B cell (primary cell): ENCODE data around the gene PRKAG2.

Experiments
- EZH2 ChIP-seq: IDR thresholded peaks from 2 replicates; pipeline ENCODE4 v1.6.1; 2012; ENCODE audit warnings: borderline replicate concordance, low read depth, mild to moderate bottlenecking, moderate library complexity, low read length; ENCODE audit not compliant: insufficient read depth, poor library complexity, severe bottlenecking
- TF ChIP-seq, protein P1 (sequence below): fragments of 200-600 bp; IDR thresholded peaks from one replicate; pipeline ENCODE4 v1.8.0; 2022; ENCODE audit warnings: antibody characterized with exemption, mild to moderate bottlenecking

DNA sequence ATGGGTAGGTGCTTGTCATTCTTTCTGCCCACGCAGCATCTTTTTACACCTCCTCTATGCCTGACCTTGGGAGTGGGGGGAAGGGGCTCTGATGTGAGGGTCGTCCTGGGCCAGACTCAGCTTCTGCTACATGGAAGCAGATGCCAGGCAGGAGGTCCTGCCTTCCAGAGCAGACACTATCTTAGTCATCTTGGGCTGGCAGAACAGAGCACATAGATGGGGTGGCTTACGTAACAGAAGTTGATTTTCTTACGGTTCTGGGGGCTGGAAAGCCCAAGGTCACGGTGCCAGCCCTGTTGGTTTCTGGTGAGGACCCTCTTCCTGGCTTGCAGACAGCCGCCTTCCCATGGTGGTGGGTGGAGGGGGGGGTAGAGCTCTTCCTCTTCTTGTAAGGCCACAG, 159.0 kb downstream of the PRKAG2 start:
- TF ChIP-seq, protein P1, sequence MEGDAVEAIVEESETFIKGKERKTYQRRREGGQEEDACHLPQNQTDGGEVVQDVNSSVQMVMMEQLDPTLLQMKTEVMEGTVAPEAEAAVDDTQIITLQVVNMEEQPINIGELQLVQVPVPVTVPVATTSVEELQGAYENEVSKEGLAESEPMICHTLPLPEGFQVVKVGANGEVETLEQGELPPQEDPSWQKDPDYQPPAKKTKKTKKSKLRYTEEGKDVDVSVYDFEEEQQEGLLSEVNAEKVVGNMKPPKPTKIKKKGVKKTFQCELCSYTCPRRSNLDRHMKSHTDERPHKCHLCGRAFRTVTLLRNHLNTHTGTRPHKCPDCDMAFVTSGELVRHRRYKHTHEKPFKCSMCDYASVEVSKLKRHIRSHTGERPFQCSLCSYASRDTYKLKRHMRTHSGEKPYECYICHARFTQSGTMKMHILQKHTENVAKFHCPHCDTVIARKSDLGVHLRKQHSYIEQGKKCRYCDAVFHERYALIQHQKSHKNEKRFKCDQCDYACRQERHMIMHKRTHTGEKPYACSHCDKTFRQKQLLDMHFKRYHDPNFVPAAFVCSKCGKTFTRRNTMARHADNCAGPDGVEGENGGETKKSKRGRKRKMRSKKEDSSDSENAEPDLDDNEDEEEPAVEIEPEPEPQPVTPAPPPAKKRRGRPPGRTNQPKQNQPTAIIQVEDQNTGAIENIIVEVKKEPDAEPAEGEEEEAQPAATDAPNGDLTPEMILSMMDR, result no peak
- no peak for TF ChIP-seq EZH2
